Measurements from ENCODE around the gene SLC7A7. TPM values are rescaled to one million over a fixed set of nuclear protein-coding genes. Genes with fewer than 3 reads are reported as not detected.
"Not testable (repeated sequence)": the region's sequence is repeated elsewhere in the genome, so short reads cannot be mapped to it uniquely, and the experiment has no call there.

SLC7A7 gene
- total RNA-seq, 2 experiments from 2014 or later = 0.38 to 0.60 TPM

DNA sequence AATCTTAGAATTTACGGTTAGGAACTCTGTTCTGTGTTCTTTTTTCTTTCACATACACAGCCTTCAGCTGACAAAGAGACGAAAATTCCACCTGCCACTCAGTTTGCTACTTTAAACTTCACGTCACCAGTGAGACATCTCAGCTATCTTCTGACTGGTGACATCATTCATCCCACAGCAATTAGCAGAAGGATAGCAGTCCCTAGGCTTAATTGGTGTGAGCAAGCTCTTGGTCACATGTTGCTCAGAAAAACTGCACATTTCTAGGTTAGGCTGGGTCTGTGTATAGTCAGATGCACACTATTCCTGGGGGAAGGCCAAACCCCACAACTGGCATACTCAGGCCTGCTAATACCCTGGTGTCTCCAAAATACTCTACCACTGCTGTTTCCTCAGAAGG is 23.9 kb downstream of the SLC7A7 start:
- no peak for DNase-seq
- no peak overlapping the region for H3K27ac Mint-ChIP-seq
- ChIA-PET POLR2A (no interaction called here), CTCF (interaction anchor here (0.6 kb wide), 1 partner anchor 125 kb away, joined by 3 read pairs; no protein-coding TSS in a partner anchor)
- no peaks in the 10 kb centered on the region for H3K36me3 Mint-ChIP-seq (ENCODE audit: low read depth)
- H3K9me3 Mint-ChIP-seq = no peaks in the 10 kb centered on the region
- peaks cover 2% of the 10 kb centered on the region for H3K4me1 Mint-ChIP-seq
- H3K27me3 Mint-ChIP-seq = peaks cover 13% of the 10 kb centered on the region
- no peak overlapping the region for H3K4me3 Mint-ChIP-seq

DNA sequence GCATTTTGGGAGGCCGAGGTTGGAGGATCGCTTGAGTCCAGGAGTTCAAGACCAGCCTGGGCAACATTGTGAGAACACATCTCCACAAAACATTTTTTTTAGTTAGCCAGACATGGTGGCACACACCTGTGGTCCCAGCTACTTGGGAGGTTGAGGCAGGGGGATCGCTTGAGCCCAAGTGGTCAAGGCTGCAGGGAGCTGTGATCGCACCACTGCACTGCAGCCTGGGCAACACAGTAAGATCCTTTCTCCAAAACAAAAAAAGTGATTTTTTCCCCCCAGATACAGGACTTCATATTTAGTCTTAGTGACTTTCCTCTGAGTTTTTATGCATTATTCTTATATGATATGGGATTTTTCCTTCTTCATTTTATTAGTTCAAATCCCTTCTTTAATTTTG is 28.6 kb downstream of the SLC7A7 start:
- Mint-ChIP-seq H3K4me3 (no peak overlapping the region), H3K27me3 (no peaks in the 10 kb centered on the region), H3K4me1 (peaks cover 7% of the 10 kb centered on the region), H3K27ac (no peak overlapping the region), H3K36me3 (ENCODE audit: low read depth) (no peaks in the 10 kb centered on the region), H3K9me3 (no peaks in the 10 kb centered on the region)
- ChIA-PET POLR2A (no interaction called here), CTCF (no interaction called here)
- DNase-seq = no peak

DNA sequence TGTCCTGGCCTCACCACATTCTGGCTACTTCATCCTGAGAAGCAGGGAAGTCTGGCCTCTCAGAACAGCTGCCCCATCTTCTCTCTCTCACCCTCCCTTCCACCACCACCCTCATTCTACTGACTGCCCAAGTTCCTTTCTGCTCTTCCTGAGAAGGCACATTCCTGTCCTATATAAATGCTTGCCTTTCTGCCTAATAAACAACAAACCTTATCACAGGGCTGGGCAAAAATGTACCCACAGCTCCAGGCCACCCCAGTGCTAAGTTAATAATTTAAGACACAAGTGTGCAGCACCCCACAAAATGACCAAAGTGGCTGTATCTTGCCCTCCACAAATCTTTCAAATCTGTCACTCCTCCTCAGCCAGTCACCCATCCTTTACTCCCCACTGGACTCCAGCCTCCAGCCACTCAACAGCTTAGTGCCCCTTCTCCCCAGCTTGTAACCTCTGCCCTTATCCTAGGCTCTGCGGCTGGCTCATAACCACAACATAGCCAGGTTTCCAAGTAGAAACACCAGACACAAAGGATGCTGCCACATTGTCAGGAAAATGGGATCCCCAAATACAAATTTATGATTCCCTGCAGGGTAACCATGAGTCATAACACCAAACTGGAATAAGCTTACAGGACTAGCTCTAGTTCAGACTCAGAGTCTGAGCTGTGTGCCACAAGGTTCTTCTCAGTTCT is 33.8 kb downstream of the SLC7A7 start:
- Mint-ChIP-seq H3K4me1 (peaks cover 5% of the 10 kb centered on the region), H3K36me3 (ENCODE audit: low read depth) (no peaks in the 10 kb centered on the region), H3K27ac (no peak overlapping the region), H3K4me3 (no peak overlapping the region), H3K9me3 (no peaks in the 10 kb centered on the region), H3K27me3 (no peaks in the 10 kb centered on the region)
- no peak for DNase-seq
- ChIA-PET CTCF (interaction anchor here (0.7 kb wide), 1 partner anchor 211 kb away, joined by 3 read pairs; no protein-coding TSS in a partner anchor), POLR2A (interaction anchor here (4.0 kb wide), 1 partner anchor 14 kb away, joined by 17 read pairs; the partner anchor contains the start of gene OXA1L)

DNA sequence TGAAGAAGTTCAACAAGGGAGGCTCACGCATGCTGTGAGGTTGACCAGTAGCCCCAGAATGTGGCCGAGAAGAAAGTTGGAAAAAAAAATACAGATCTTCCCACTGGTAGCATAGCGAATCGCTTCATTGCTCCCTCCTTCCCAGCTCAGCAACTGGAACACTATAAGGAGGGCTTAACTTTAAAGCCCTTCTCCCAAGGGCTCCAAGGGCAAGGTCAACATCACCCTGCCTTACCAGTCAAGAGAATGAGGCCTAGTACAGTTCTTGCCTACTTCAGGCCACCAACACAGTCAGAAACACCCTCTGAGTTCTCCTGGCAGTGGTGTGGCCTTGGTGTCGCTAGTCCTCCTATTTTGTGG is 34.3 kb downstream of the SLC7A7 start:
- no peak for DNase-seq
- Mint-ChIP-seq H3K4me1 (peaks cover 5% of the 10 kb centered on the region), H3K27ac (no peak overlapping the region), H3K36me3 (ENCODE audit: low read depth) (no peaks in the 10 kb centered on the region), H3K4me3 (no peak overlapping the region), H3K27me3 (no peaks in the 10 kb centered on the region), H3K9me3 (no peaks in the 10 kb centered on the region)
- ChIA-PET POLR2A (interaction anchor here (4.0 kb wide), 1 partner anchor 14 kb away, joined by 17 read pairs; the partner anchor contains the start of gene OXA1L), CTCF (interaction anchor here (0.7 kb wide), 1 partner anchor 211 kb away, joined by 3 read pairs; no protein-coding TSS in a partner anchor)

DNA sequence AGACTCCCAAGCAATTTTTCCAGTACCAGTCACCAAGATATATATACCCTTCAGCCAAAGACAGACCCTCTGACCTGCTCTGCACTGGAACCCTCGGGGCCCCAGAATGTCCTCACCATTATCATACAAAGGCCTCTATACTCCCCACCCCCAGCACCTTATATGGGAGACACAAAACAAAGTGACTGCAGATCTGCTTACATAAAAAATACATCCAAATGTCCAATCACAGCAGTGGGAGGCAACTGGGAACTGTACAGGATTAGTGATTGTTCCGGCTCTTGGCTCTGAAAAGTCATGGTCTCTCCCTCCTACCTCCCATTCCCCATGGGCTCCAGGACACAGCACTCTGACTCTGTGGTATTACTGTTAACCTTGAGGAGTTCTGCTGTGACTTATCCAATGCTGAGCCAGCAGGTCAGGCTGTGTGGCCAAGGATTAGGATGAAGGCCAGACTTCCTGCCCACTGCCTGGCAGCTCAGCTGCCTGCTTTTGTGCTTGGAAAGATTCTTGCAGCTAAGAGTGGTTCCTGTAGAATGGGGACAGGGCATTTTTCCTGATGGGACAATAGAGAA is 35.0 kb downstream of the SLC7A7 start:
- H3K4me3 Mint-ChIP-seq = no peak overlapping the region
- peaks cover 5% of the 10 kb centered on the region for H3K4me1 Mint-ChIP-seq
- no peak overlapping the region for H3K27ac Mint-ChIP-seq
- DNase-seq = no peak
- CTCF ChIA-PET = no interaction called here
- POLR2A ChIA-PET = interaction anchor here (4.0 kb wide), 1 partner anchor 13 kb away, joined by 17 read pairs; the partner anchor contains the start of gene OXA1L
- no peaks in the 10 kb centered on the region for H3K36me3 Mint-ChIP-seq (ENCODE audit: low read depth)
- H3K27me3 Mint-ChIP-seq = no peaks in the 10 kb centered on the region
- no peaks in the 10 kb centered on the region for H3K9me3 Mint-ChIP-seq

DNA sequence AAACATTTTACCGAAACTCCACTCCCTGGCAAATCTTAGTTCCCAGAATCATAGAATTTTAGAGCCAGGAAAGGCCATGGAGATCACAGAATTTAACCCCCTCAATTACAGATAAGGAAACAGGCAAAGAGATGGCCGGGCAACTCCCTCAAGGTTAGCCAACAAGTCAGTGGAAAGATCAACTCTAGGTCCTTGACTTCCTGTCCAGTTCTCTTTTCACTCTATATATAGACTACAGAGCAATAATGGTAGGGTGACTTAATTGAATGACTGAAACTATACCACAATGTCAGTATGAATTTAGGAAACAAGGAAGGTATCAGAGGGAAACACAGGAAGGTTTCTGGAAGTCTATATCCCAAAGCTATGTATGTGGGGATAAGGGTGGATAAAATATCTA is 37.2 kb downstream of the SLC7A7 start:
- no peak overlapping the region for H3K4me3 Mint-ChIP-seq
- H3K9me3 Mint-ChIP-seq = no peaks in the 10 kb centered on the region
- POLR2A ChIA-PET = interaction anchor here (1.3 kb wide), 1 partner anchor 189 kb away, joined by 3 read pairs; the partner anchor contains the start of gene DAD1
- no peak for DNase-seq
- H3K27me3 Mint-ChIP-seq = no peaks in the 10 kb centered on the region
- no peak overlapping the region for H3K27ac Mint-ChIP-seq
- H3K4me1 Mint-ChIP-seq = no peaks in the 10 kb centered on the region
- CTCF ChIA-PET = no interaction called here
- peaks cover 15% of the 10 kb centered on the region for H3K36me3 Mint-ChIP-seq (ENCODE audit: low read depth)

DNA sequence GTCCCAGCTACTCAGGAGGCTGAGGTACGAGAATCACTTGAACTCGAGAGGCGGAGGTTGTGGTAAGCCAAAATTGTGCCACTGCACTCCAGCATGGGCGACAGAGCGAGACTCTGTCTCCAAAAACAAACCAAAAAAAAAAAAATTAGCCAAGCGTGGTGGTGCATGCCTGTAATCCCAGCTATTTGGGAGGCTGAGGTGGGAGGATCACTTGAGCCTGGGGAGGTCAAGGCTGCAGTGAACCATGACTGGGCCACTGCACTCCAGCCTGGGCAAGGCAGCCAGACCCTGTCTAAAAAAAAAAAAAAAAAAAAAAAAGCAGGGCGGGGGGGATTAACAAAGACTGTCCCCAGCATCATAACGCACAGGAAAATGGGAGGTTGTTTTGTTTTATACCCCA is 38.4 kb downstream of the SLC7A7 start:
- not testable (repeated sequence) for H3K9me3 Mint-ChIP-seq, H3K4me1 Mint-ChIP-seq, H3K27ac Mint-ChIP-seq, H3K4me3 Mint-ChIP-seq, DNase-seq, H3K27me3 Mint-ChIP-seq
- H3K36me3 Mint-ChIP-seq (ENCODE audit: low read depth) = peaks cover 21% of the 10 kb centered on the region
- CTCF ChIA-PET = interaction anchor here (1.4 kb wide), 1 partner anchor 10 kb away, joined by 5 read pairs; the partner anchor contains the start of gene OXA1L
- POLR2A ChIA-PET = interaction anchor here (1.2 kb wide), 1 partner anchor 10 kb away, joined by 5 read pairs; the partner anchor contains the start of gene OXA1L

DNA sequence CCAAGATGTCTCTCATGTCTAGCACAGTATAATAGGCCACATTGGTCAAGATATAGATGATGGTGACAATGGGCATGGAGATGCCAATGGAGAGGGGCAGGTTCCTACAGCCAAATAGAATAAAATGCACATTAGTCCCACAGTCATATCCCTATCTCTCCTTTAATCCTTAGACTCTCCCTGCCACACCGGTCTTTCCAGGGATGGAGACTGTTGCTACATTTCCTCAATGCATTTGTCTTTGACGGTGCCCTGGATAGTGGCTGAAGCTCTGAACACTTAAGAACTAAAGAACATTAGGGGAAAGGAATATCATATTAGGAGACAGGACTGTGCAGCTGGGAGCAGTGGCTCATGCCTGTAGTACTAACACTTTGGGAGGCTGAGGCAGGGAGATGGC is 39.0 kb downstream of the SLC7A7 start:
- peaks cover 27% of the 10 kb centered on the region for H3K36me3 Mint-ChIP-seq (ENCODE audit: low read depth)
- no peaks in the 10 kb centered on the region for H3K4me1 Mint-ChIP-seq
- DNase-seq = no peak
- H3K27me3 Mint-ChIP-seq = no peaks in the 10 kb centered on the region
- ChIA-PET POLR2A (interaction anchor here (1.2 kb wide), 1 partner anchor 10 kb away, joined by 5 read pairs; the partner anchor contains the start of gene OXA1L), CTCF (interaction anchor here (1.4 kb wide), 1 partner anchor 10 kb away, joined by 5 read pairs; the partner anchor contains the start of gene OXA1L)
- no peak overlapping the region for H3K27ac Mint-ChIP-seq
- no peak overlapping the region for H3K4me3 Mint-ChIP-seq
- no peaks in the 10 kb centered on the region for H3K9me3 Mint-ChIP-seq

DNA sequence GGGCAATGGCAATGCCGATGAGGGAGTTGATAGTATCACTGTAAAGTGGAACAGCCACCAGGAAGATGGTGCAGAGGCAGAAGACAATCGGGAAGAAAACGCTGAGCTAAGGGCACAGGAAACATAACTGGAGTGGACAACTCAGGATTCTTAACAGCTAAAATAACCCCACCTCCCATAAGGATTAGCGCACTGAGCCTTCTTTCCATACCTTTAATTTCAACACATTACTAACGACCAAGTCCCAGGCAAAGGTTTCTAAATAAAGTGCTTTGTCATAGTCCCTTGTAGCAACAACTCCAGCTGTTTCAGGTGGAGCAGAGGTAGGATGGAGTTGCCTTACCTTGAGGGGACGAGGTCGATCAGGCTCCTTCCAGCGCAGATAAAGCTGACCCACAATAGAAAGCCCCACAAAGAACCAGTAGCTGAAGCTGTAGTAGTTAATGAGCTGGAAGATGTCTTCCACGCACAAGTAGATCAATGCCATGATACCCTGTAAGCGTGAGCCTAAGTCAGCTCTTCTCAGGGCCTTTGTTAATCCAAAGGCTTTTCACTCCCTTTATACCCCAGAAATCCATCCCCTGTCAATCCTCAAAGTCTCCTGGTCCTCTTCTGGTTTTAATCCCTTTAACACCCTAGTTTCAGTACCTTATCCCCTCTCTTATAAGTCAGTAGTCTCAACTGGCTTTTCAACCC is 41.1 kb downstream of the SLC7A7 start:
- ChIA-PET POLR2A (interaction anchor here (1.3 to 1.9 kb wide), 2 partner anchors 8 to 217 kb away, joined by 3 to 8 read pairs; partner anchors contain the start of gene OXA1L), CTCF (interaction anchor here (1.2 kb wide), 1 partner anchor 413 kb away, joined by 3 read pairs; no protein-coding TSS in a partner anchor)
- no peaks in the 10 kb centered on the region for H3K9me3 Mint-ChIP-seq
- no peak overlapping the region for H3K4me3 Mint-ChIP-seq
- no peaks in the 10 kb centered on the region for H3K27me3 Mint-ChIP-seq
- no peak for DNase-seq
- peaks cover 3% of the 10 kb centered on the region for H3K4me1 Mint-ChIP-seq
- H3K36me3 Mint-ChIP-seq (ENCODE audit: low read depth) = peaks cover 48% of the 10 kb centered on the region
- no peak overlapping the region for H3K27ac Mint-ChIP-seq

DNA sequence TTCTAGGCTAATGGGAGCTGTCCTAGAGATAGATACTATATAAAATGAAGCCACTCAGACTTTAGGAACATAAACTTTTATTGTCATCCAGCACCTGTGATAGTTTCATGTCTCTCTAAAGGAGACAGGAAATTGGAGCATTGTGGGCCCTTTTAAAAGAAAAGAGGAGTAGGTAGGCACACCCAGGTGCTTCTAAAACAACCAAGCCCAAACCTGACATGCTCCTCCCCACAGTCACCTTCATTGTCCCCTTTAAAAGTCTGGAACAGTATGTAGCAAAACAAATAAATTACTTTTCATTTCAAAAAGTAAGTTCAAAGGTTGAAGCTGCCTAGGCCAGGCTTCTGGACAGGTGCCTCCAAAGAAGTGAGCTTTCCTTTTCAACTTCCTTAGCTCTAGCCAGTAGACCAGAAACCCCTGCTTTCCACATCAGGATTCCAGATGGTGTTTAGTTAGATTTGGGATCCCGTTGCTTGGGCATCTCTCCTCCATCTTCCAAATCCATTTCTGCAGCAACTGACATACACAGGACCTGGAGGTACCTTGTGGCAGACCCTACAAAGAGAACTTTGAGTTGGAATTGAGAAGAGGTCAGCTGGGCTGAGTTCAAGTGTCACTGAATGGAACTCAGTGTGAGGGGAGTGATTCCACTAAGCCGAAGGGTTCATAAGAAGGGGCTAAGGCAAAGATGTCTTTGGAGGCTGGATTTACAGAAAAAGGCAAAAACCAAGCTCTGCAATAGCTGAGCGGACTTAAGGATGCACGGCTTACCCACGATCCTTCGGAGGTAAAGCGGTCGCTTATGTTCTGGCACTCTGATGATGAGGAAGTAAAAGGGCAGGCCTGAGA is 41.8 kb downstream of the SLC7A7 start:
- Mint-ChIP-seq H3K9me3 (no peaks in the 10 kb centered on the region), H3K27ac (no peak overlapping the region), H3K4me3 (no peak overlapping the region), H3K27me3 (no peaks in the 10 kb centered on the region), H3K36me3 (ENCODE audit: low read depth) (peaks cover 54% of the 10 kb centered on the region), H3K4me1 (peaks cover 8% of the 10 kb centered on the region)
- ChIA-PET POLR2A (interaction anchor here (1.3 kb wide), 1 partner anchor 217 kb away, joined by 3 read pairs; no protein-coding TSS in a partner anchor), CTCF (interaction anchor here (0.5 to 1.2 kb wide), 3 partner anchors 222 to 1424 kb away, joined by 3 read pairs; no protein-coding TSS in a partner anchor)
- no peak for DNase-seq

DNA sequence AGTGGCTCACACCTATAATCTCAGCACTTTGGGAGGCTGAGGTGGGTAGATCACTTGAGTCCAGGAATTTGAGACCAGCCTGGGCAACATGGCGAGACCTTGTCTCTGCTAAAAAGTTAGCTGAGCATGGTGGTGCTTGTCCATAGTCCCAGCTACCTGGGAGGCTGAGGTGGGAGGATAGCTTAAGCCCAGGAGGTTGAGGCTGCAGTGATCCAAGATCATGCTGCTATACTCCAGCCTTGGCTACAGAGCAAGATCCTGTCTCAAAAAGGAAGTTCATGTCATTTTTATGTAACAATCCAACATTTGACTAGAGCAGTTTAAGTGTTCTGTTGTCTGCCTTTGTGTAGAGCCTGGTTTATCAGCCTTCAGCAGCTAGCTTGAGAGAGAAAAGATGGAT is 42.5 kb downstream of the SLC7A7 start:
- Mint-ChIP-seq H3K27ac (no peak overlapping the region), H3K27me3 (no peaks in the 10 kb centered on the region), H3K4me3 (no peak overlapping the region), H3K36me3 (ENCODE audit: low read depth) (peaks cover 60% of the 10 kb centered on the region), H3K9me3 (no peaks in the 10 kb centered on the region), H3K4me1 (peaks cover 15% of the 10 kb centered on the region)
- CTCF ChIA-PET = interaction anchor here (0.5 to 0.6 kb wide), 2 partner anchors 223 to 1424 kb away, joined by 3 read pairs; no protein-coding TSS in a partner anchor
- POLR2A ChIA-PET = no interaction called here
- no peak for DNase-seq

DNA sequence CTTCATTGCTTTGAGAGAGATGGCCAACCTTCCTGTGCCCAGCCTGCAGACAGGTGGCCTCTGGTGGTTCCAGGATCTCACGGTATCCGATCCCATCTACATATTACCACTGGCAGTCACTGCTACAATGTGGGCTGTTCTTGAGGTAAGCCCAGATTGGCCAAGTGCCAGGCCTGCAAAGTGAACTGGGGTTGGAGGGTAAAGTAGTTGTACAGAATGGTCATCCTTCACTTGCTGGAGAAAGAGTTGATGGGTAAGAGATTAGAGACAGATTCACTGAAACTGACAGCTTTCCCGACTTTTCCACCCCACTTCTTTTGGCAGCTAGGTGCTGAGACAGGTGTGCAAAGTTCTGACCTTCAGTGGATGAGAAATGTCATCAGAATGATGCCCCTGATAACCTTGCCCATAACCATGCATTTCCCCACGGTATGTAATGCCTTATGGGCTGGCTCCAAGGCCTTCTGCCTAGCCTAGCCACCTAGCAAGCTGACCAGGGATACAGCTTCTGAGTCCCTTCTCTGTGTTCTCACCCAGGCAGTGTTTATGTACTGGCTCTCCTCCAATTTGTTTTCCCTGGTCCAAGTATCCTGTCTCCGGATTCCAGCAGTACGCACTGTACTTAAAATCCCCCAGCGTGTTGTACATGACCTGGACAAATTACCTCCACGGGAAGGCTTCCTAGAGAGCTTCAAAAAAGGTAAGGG is 44.6 kb downstream of the SLC7A7 start:
- H3K27ac Mint-ChIP-seq = no peak overlapping the region
- H3K36me3 Mint-ChIP-seq (ENCODE audit: low read depth) = peaks cover 71% of the 10 kb centered on the region
- CTCF ChIA-PET = no interaction called here

More for the DNA sequence above, 44.6 kb downstream of the SLC7A7 start:
- POLR2A ChIA-PET = no interaction called here
- peaks cover 28% of the 10 kb centered on the region for H3K4me1 Mint-ChIP-seq
- peaks cover 2% of the 10 kb centered on the region for H3K9me3 Mint-ChIP-seq
- DNase-seq = no peak
- no peak overlapping the region for H3K4me3 Mint-ChIP-seq
- H3K27me3 Mint-ChIP-seq = no peaks in the 10 kb centered on the region

Measured in activated CD4-positive, alpha-beta memory T cell treated with anti-CD3 and anti-CD28 coated beads, Interleukin-2, amount 10 ng/mL, durations not matched to agents 7 days and 5 days (primary cell).